HG02798 (cell line): ENCODE measurements around the gene EVPLL.
"Not testable (repeated sequence)": the region's sequence is repeated elsewhere in the genome, so short reads cannot be mapped to it uniquely, and the experiment has no call there.

Experiments
- ATAC-seq: cut with Tn5 transposase; IDR thresholded peaks from one replicate; pipeline ENCODE4 v1.9.1; 2021; ENCODE audit warnings: mild to moderate bottlenecking; ENCODE audit not compliant: unreplicated experiment, poor library complexity

The EVPLL gene

DNA sequence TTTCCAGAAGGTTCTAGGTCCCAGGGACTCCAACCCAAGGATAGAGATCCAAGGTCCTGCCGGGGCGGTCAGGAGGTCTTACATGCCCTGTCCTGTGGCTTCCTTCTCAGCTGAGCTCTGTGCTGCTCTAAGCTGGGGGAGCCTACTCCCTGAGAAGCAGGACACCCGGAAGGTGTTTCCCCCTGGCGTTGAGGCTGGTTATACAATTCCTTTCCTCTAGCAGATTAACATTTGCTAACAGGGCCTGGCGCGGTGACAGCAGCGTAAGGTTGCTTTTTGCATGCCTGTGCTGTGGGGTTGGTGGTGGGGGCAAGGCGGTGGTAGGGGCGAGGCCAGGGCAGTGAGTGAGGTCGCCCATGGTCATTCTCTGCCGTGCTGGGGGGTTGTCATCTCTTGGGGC lies 43.9 kb downstream of the EVPLL start:
- ATAC-seq = not testable (repeated sequence)

DNA sequence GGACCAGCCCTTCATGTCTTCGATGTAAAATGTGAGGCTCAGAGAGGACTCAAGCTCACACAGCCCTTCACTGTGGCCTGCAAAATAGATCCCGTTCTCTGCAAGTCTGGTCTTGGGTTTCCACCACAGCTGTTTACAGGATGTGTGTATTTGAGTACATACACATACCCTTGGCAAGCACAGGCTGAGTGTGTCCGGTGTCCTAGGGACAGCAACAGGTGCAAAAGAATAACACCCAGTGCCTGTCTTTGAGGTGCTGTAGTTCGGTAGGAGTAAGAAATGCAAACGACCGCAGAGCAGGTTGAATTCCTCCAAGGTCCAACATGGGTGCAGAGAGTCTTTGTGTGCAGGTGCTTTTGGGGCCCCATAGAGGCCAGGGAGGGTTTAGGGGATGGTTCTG lies 44.9 kb downstream of the EVPLL start:
- ATAC-seq = not testable (repeated sequence)

- ATAC-seq = not testable (repeated sequence)
Measured at GRCh38 chr17:18423015-18423414, 45.4 kb downstream of the EVPLL start.

- not testable (repeated sequence) for ATAC-seq
Measured at GRCh38 chr17:18425593-18425992, 48.0 kb downstream of the EVPLL start.

GRCh38 chr17:18426639-18427038 lies 49.1 kb downstream of the EVPLL start:
- not testable (repeated sequence) for ATAC-seq

- not testable (repeated sequence) for ATAC-seq
Measured at GRCh38 chr17:18432206-18432605, 54.6 kb downstream of the EVPLL start.
